Uterus (tissue), 4 donors: ENCODE data around the gene NMNAT2. TPM values are rescaled to one million over a fixed set of nuclear protein-coding genes. Genes with fewer than 3 reads are reported as not detected.

Experiments
- DNase-seq, 2 donors: peaks; one replicate each; pipeline ENCODE4 v3.0.0-alpha.2; 2019 to 2020
- H3K27ac ChIP-seq, 2 donors: fragments of 200-600 bp; sonication (generic); 1 replicate in 1 of 2; 2 replicates in 1 of 2; pipeline ENCODE4 v1.5.1; 2016 to 2018
- H3K27me3 ChIP-seq, 2 donors: fragments of 200-600 bp; sonication (generic); one replicate each; pipeline ENCODE4 v1.5.1; 2018 to 2019; ENCODE audit warnings: control low read depth in 1 of 2
- H3K36me3 ChIP-seq, 2 donors: fragments of 200-600 bp; sonication (generic); one replicate each; pipeline ENCODE4 v1.5.1; 2019; ENCODE audit warnings: control low read depth in 1 of 2
- H3K4me1 ChIP-seq, 2 donors: fragments of 200-600 bp; sonication (generic); one replicate each; pipeline ENCODE4 v1.5.1; 2018 to 2019; ENCODE audit warnings: control low read depth in 1 of 2
- H3K4me3 ChIP-seq, 2 donors: fragments of 200-600 bp; sonication (generic); 1 replicate in 1 of 2; 2 replicates in 1 of 2; pipeline ENCODE4 v1.5.1; 2018 to 2019; ENCODE audit warnings: mild to moderate bottlenecking in 1 of 2
- H3K9me3 ChIP-seq, 2 donors: fragments of 200-600 bp; sonication (generic); one replicate each; pipeline ENCODE4 v1.5.1; 2019; ENCODE audit warnings: control low read depth in 1 of 2
- POLR2A ChIP-seq, 2 donors: fragments of 450-650 bp; IDR thresholded peaks; one replicate each; pipeline ENCODE4 v1.6.1; 2016; ENCODE audit warnings: antibody characterized with exemption in 2 of 2, mild to moderate bottlenecking in 1 of 2, moderate library complexity in 1 of 2
- intact Hi-C: fragments of 100-400 bp; cut with DNase I; formaldehyde crosslinking; loops from one replicate; pipeline ENCODE4 v1.15.1; 2023; ENCODE audit warnings: low total_unique reads
- total RNA-seq, 4 donors: library from RNA; depleted of rRNA in 3 of 4; stranded (reverse); fragments of >200 nt in 3 of 4; gene quantifications; one replicate each; pipeline versions ENCODE4 v1.1.0 to v1.2.4, GENCODE V29; 2014 to 2023
- TF ChIP-seq, protein P1 (sequence below), 4 experiments: fragments of 200-600 bp in 2 of 4; fragments of 450-650 bp in 2 of 4; sonication (generic) in 2 of 4; IDR thresholded peaks; one replicate each; pipeline ENCODE4 v1.5.1; 2016 to 2019; ENCODE audit warnings: antibody characterized with exemption in 4 of 4, mild to moderate bottlenecking in 2 of 4, moderate library complexity in 1 of 4
- donor health status: DM: yes; HTN: yes; CAD: no.

Gene NMNAT2
- total RNA-seq, 4 donors from 2014 or later = 0.85 to 2.8 (median 1.5) TPM; not detected in 1

DNA sequence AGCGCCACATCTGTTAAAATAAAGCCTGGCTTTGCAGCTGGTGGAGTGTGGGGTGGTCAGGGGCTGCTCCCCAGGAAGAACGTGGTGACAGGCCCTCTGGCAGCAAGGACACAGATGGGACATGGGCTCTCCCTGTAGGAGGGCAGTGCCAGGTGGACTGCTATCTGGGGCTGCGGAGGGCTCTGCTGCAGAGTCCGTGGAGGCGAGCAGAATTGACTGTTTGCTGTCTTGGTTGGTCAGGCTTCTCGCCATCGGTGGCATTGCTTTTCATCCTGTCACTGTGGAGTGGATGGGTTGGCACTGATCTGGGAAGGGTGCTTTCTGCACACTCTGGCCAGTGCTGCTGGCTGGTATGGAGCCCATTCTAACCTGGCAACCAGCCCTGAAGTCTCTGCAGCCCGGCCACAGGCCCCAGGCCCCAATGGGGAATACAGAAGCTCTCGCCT lies 129.1 kb downstream of the NMNAT2 start:
- H3K4me3 ChIP-seq = no peak overlapping the region
- TF ChIP-seq POLR2A (IDR thresholded peaks at IDR 0.05) = no peak
- TF ChIP-seq, protein P1, sequence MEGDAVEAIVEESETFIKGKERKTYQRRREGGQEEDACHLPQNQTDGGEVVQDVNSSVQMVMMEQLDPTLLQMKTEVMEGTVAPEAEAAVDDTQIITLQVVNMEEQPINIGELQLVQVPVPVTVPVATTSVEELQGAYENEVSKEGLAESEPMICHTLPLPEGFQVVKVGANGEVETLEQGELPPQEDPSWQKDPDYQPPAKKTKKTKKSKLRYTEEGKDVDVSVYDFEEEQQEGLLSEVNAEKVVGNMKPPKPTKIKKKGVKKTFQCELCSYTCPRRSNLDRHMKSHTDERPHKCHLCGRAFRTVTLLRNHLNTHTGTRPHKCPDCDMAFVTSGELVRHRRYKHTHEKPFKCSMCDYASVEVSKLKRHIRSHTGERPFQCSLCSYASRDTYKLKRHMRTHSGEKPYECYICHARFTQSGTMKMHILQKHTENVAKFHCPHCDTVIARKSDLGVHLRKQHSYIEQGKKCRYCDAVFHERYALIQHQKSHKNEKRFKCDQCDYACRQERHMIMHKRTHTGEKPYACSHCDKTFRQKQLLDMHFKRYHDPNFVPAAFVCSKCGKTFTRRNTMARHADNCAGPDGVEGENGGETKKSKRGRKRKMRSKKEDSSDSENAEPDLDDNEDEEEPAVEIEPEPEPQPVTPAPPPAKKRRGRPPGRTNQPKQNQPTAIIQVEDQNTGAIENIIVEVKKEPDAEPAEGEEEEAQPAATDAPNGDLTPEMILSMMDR (IDR thresholded peaks at IDR 0.05) = no peak
- no peaks in the 10 kb centered on the region for H3K9me3 ChIP-seq
- DNase-seq = no peak
- peak overlapping the region; percentile 86 to 89 for H3K27ac ChIP-seq
- intact Hi-C loops = no loop called here
- H3K27me3 ChIP-seq = no peaks in the 10 kb centered on the region
- H3K36me3 ChIP-seq = no peaks in the 10 kb centered on the region
- H3K4me1 ChIP-seq = peaks cover 0 to 18% of the 10 kb centered on the region in 2 donors

DNA sequence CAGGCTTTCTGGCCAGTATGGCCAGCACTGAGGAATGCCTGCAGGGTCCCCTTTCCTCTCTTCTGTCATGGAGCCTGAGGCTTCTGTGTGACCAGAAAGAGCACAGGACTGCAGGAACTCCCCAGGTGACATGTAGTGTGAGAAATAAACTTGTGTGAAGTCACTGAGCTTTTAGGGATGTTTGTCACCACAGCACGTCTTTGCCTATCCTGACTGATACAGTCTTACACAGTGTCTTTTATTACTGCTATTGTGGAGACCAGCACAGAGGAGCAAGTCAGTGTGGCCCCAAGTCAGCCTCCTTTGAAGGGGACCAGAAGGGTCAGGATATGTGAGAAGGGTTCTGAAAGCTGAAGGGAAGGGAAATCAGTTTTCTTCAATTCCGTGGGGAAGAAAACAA lies 129.6 kb downstream of the NMNAT2 start:
- Histone ChIP-seq H3K9me3 (no peaks in the 10 kb centered on the region), H3K4me3 (no peak overlapping the region), H3K27ac (peak overlapping the region; percentile 86 to 89), H3K36me3 (no peaks in the 10 kb centered on the region), H3K4me1 (peaks cover 0 to 18% of the 10 kb centered on the region in 2 donors), H3K27me3 (no peaks in the 10 kb centered on the region)
- no peak for DNase-seq
- TF ChIP-seq, protein P1 (IDR thresholded peaks at IDR 0.05) = no peak
- TF ChIP-seq POLR2A (IDR thresholded peaks at IDR 0.05) = no peak
- intact Hi-C loops = no loop called here

DNA sequence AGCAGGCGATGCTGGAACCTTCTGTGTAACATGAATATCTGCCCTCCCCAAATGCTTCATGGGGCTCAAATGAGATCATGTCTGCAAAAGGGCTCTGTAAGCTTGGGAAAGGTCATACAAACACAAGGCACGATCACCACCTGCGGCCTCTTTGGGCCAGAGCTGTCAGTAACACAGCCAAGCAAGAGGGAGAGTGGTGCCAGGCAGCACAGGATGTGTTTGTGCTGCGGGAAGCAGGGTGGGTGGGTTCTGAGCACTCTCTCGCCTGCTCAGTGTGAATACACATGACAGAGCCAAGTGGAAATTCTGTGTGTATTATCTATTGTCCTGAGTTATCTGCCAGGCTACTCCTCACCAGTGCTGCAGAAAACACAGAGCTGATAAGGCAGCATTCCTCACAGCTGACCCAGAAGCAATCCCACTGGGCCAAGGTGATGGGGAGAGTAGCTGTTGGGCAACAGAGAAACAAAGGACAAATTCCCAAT lies 130.9 kb downstream of the NMNAT2 start:
- peak overlapping the region; percentile 76 to 89 for H3K27ac ChIP-seq
- H3K27me3 ChIP-seq = no peaks in the 10 kb centered on the region
- H3K4me1 ChIP-seq = peaks cover 0 to 18% of the 10 kb centered on the region in 2 donors
- H3K4me3 ChIP-seq = no peak overlapping the region
- peak; percentile 53 to 68 for DNase-seq
- intact Hi-C loops = no loop called here
- no peaks in the 10 kb centered on the region for H3K9me3 ChIP-seq
- no peaks in the 10 kb centered on the region for H3K36me3 ChIP-seq
- no peak for TF ChIP-seq POLR2A (IDR thresholded peaks at IDR 0.05)
- TF ChIP-seq, protein P1 (IDR thresholded peaks at IDR 0.05) = no peak

DNA sequence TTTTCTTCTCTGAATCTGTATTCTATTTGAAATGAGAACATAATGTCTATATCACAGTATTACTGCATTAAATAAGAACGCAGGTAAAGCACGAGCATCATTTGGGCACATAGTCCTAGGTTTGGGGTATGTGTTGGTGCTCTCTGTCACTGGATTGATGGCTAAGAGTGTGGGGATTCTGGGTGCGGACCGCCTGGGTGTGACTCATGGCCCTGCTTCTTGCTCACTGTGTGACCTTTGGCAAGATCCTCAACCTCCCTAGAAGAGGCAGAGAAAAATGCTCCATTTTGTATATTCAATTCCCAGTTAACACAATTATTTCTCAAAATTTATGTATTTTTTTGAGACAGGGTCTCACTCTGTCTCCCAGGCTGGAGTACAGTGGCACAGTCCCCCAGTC lies 132.4 kb downstream of the NMNAT2 start:
- no peaks in the 10 kb centered on the region for H3K9me3 ChIP-seq
- H3K4me3 ChIP-seq = no peak overlapping the region
- peak overlapping the region; percentile 76 to 89 for H3K27ac ChIP-seq
- H3K27me3 ChIP-seq = no peaks in the 10 kb centered on the region
- TF ChIP-seq POLR2A (IDR thresholded peaks at IDR 0.05) = no peak
- TF ChIP-seq, protein P1 (IDR thresholded peaks at IDR 0.05) = no peak
- no peak for DNase-seq
- intact Hi-C loops = no loop called here
- peaks cover 0 to 5% of the 10 kb centered on the region in 2 donors for H3K4me1 ChIP-seq
- no peaks in the 10 kb centered on the region for H3K36me3 ChIP-seq

DNA sequence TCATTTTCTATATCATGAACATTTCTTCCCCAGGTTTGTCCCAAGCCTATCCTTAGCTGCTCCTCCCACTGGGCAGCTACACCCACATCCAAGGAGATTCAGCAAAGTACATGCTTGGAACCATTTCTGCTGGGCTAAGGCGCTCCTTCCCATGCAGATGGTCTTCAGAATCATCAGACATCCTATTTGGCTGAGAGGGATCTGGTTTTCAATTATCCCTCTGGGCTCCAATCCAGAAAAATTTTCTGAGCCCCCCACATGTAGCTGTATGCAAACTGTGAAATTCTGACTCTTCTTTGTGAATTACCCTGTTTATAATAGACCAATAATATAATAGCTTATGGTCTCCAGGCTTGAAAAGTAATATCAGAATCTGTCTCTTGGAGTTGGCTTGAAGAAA lies 132.9 kb downstream of the NMNAT2 start:
- H3K27me3 ChIP-seq = no peaks in the 10 kb centered on the region
- TF ChIP-seq, protein P1 (IDR thresholded peaks at IDR 0.05) = no peak
- no peak for TF ChIP-seq POLR2A (IDR thresholded peaks at IDR 0.05)
- H3K27ac ChIP-seq = no peak overlapping the region
- H3K4me1 ChIP-seq = peaks cover 0 to 4% of the 10 kb centered on the region in 2 donors
- no peak for DNase-seq
- no peak overlapping the region for H3K4me3 ChIP-seq
- H3K9me3 ChIP-seq = no peaks in the 10 kb centered on the region
- no peaks in the 10 kb centered on the region for H3K36me3 ChIP-seq
- intact Hi-C loops = no loop called here
